Fibroblast of lung (primary cell): ENCODE results near the gene MTHFSD. TPM values are rescaled to one million over a fixed set of nuclear protein-coding genes. Genes with fewer than 3 reads are reported as not detected.

Experiments used
- DNase-seq, 2 donors: peaks; one replicate each; pipeline versions ENCODE4 v3.0.0 to v3.0.0-alpha.2; 2010; ENCODE audit warnings: low read depth in 2 of 2
- H2AFZ ChIP-seq: 2 replicates; pipeline ENCODE4 v1.5.1; 2012; ENCODE audit warnings: low read length, control low read depth, inconsistent platforms
- H3K27ac ChIP-seq: 2 replicates; pipeline ENCODE4 v1.5.1; 2011; ENCODE audit warnings: low read length, control low read depth; ENCODE audit not compliant: insufficient read depth
- H3K27me3 ChIP-seq: 2 replicates; pipeline ENCODE4 v1.5.1; 2011; ENCODE audit warnings: mild to moderate bottlenecking, low read length; ENCODE audit not compliant: control insufficient read depth, insufficient read depth
- H3K36me3 ChIP-seq: 2 replicates; pipeline ENCODE4 v1.5.1; 2011; ENCODE audit warnings: low read length; ENCODE audit not compliant: control insufficient read depth, insufficient read depth
- H3K4me1 ChIP-seq: 2 replicates; pipeline ENCODE4 v1.5.1; 2011; ENCODE audit warnings: low read length; ENCODE audit not compliant: control insufficient read depth, insufficient read depth; ENCODE audit errors: extremely low read depth
- H3K4me2 ChIP-seq: 2 replicates; pipeline ENCODE4 v1.5.1; 2011; ENCODE audit warnings: low read length, control low read depth; ENCODE audit not compliant: insufficient read depth; ENCODE audit errors: extremely low read depth
- H3K4me3 ChIP-seq, 4 experiments: fragments of 200-600 bp in 1 of 4; sonication (generic) in 1 of 4; replicated peaks in 1 of 4; 2 replicates each; pipeline ENCODE4 v1.5.1; 2011 to 2016; ENCODE audit warnings: low read length in 4 of 4, low read depth in 3 of 4, mild to moderate bottlenecking in 3 of 4, control low read depth in 2 of 4, inconsistent platforms in 1 of 4, mixed read lengths in 1 of 4; ENCODE audit not compliant: insufficient read depth in 1 of 4; ENCODE audit errors: control extremely low read depth in 1 of 4
- H3K79me2 ChIP-seq: 2 replicates; pipeline ENCODE4 v1.5.1; 2012; ENCODE audit warnings: mild to moderate bottlenecking, low read length, inconsistent platforms; ENCODE audit not compliant: control insufficient read depth, insufficient read depth
- H3K9ac ChIP-seq: 2 replicates; pipeline ENCODE4 v1.5.1; 2011; ENCODE audit warnings: mild to moderate bottlenecking, low read length, control low read depth; ENCODE audit not compliant: insufficient read depth
- H3K9me3 ChIP-seq: 2 replicates; pipeline ENCODE4 v1.5.1; 2012; ENCODE audit warnings: low read depth, low read length; ENCODE audit not compliant: control insufficient read depth, insufficient read depth
- H4K20me1 ChIP-seq: 2 replicates; pipeline ENCODE4 v1.5.1; 2011; ENCODE audit warnings: low read length; ENCODE audit not compliant: control insufficient read depth, insufficient read depth; ENCODE audit errors: extremely low read depth
- EZH2 ChIP-seq: IDR thresholded peaks from 2 replicates; pipeline ENCODE4 v1.5.1; 2012; ENCODE audit warnings: low read length, control low read depth, mild to moderate bottlenecking; ENCODE audit errors: missing control alignments
- polyA plus RNA-seq, 2 donors: library from polyadenylated mRNA; depleted of rRNA in 1 of 2; stranded (reverse) in 1 of 2; unstranded in 1 of 2; fragments of >200 nt; gene quantifications; 2 replicates each; pipeline ENCODE4 v1.2.1, GENCODE V29; 2011 to 2012; ENCODE audit warnings: missing spikeins in 1 of 2
- total RNA-seq: library from RNA; depleted of rRNA; stranded (reverse); fragments of >200 nt; gene quantifications from 2 replicates; pipeline ENCODE4 v1.2.1, GENCODE V29; 2014
- TF ChIP-seq, protein P1 (sequence below), 2 donors: IDR thresholded peaks in 1 of 2; conservative IDR thresholded peaks in 1 of 2; 1 replicate in 1 of 2; 2 replicates in 1 of 2; pipeline ENCODE4 v1.5.1; 2011 to 2012; ENCODE audit warnings: low read length in 2 of 2, control low read depth in 1 of 2, inconsistent platforms in 1 of 2, low read depth in 1 of 2, mild to moderate bottlenecking in 1 of 2

MTHFSD gene
- total and polyA plus RNA-seq, 2 donors (not counting 1 experiment from before 2014, with no cell fraction given): 13.1 to 19.3 TPM

DNA sequence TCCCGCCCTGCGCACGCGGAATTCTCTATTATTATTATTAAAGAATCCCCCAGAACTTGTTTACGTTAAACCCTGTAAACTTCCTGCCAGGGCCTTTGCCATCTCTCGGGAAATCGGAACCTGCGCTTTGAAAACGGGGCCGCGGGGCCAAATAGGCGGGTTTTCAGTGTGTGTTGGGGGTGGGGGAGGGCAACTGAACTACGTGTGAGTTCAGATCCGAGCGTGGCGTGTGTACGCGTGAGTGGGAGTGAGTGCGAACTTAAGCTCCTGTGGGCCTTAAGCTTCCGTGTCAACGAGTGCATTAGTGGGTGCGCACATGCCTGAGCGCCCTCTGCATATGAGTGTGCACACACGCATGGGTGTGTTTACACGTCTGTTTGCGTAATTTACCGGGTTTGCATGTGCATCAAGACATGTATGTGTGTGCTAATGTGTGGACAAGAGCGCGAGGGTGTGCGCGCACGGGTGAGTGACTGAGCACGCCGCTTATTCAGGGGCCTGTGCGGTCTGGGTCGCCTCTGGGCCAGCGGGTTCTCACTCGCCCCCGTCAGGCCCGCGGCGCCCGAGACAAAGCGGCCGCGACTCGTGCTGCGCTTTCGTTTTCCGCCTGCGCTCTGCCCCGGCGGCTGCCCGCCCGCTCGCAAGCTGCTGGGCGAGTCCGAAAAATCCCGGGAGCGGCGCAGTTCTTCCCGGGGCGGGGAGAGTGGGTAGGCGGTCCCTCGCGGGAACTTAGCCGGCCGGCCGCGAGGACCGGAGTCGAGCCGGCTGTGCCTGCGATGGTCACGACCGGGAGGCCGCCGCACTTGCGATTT, 45.9 kb downstream of the MTHFSD start:
- TF ChIP-seq, protein P1, sequence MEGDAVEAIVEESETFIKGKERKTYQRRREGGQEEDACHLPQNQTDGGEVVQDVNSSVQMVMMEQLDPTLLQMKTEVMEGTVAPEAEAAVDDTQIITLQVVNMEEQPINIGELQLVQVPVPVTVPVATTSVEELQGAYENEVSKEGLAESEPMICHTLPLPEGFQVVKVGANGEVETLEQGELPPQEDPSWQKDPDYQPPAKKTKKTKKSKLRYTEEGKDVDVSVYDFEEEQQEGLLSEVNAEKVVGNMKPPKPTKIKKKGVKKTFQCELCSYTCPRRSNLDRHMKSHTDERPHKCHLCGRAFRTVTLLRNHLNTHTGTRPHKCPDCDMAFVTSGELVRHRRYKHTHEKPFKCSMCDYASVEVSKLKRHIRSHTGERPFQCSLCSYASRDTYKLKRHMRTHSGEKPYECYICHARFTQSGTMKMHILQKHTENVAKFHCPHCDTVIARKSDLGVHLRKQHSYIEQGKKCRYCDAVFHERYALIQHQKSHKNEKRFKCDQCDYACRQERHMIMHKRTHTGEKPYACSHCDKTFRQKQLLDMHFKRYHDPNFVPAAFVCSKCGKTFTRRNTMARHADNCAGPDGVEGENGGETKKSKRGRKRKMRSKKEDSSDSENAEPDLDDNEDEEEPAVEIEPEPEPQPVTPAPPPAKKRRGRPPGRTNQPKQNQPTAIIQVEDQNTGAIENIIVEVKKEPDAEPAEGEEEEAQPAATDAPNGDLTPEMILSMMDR (conservative IDR thresholded peaks at IDR 0.05 in 1 of 2, IDR thresholded peaks at IDR 0.05 in 1 of 2; ENCODE audit: low read depth in 1 of 2, low read length in 2 of 2): no peak
- no peak for TF ChIP-seq EZH2
- no peaks in the 10 kb centered on the region for H3K27me3 ChIP-seq
- peak overlapping the region; percentile 97 for H3K27ac ChIP-seq
- DNase-seq: peak; percentile 87 to 90
- peak overlapping the region; percentile 95 for H3K9ac ChIP-seq
- H3K9me3 ChIP-seq: no peaks in the 10 kb centered on the region
- peaks cover 5% of the 10 kb centered on the region for H4K20me1 ChIP-seq
- H2AFZ ChIP-seq: peak overlapping the region; percentile 48
- H3K79me2 ChIP-seq: peaks cover 83% of the 10 kb centered on the region
- peak overlapping the region; percentile 74 to 89 (median 81) for H3K4me3 ChIP-seq
- H3K36me3 ChIP-seq: peaks cover 20% of the 10 kb centered on the region
- H3K4me2 ChIP-seq: peak overlapping the region; percentile 79
- peaks cover 11% of the 10 kb centered on the region for H3K4me1 ChIP-seq

DNA sequence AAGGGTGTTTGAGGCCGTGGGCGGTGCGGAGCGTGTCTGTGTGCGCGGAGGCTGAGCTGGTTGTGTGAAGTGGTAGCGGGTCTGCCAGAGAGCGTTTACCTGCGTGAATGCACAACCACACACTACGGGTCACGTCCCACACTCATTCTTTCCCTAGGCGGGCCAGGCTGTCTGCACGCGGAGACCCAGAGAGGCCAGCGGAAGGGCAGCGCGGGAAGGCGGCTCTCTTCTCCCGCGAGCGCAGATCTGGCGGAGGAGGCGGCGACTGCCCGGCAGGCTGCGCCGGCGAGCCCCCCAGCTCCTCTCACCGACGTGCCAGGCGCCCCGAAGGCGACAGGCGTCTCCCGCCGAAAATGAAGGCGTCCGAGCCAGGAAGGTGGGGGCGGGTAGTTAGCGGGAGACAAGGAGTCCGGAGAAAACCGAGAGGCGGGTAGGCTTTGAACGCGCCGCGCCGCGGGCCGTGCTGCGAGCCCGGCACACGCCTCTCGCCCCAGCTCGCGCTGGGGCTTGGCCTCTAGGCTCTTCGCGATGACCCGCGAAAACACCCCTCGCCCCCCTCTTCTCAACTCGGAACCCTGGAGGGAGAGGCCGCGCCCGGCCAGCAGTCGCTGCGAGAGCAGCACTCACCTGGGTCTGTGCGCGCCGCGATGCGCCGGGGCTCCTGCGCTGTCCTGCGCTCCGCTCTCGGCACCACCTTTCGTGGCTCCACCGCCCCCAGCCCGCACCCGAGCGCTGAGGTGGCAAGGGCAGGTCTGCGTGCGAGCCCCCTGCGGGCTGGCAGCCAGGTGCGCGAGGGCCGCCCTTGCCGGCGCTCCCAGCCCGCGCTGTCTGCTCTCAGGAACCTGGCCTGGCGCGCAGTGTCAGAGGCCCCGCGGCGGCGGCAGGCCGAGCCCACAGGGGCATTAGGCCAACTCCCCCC, 46.7 kb downstream of the MTHFSD start:
- H3K9ac ChIP-seq: peak overlapping the region; percentile 95
- peaks cover 20% of the 10 kb centered on the region for H3K36me3 ChIP-seq
- H3K27me3 ChIP-seq: no peaks in the 10 kb centered on the region
- peaks cover 2% of the 10 kb centered on the region for H4K20me1 ChIP-seq
- no peak for TF ChIP-seq EZH2
- TF ChIP-seq, protein P1 (conservative IDR thresholded peaks at IDR 0.05 in 1 of 2, IDR thresholded peaks at IDR 0.05 in 1 of 2; ENCODE audit: low read depth in 1 of 2, low read length in 2 of 2): no peak
- DNase-seq: peak; percentile 38 to 53
- no peaks in the 10 kb centered on the region for H3K9me3 ChIP-seq
- H2AFZ ChIP-seq: peak overlapping the region; percentile 0
- peaks cover 13% of the 10 kb centered on the region for H3K4me1 ChIP-seq
- peaks cover 82% of the 10 kb centered on the region for H3K79me2 ChIP-seq
- H3K27ac ChIP-seq: peak overlapping the region; percentile 97
- peak overlapping the region; percentile 74 to 89 (median 81) for H3K4me3 ChIP-seq
- H3K4me2 ChIP-seq: peak overlapping the region; percentile 97
